ENCODE results near the gene SORL1.
"Not testable (repeated sequence)": the region's sequence is repeated elsewhere in the genome, so short reads cannot be mapped to it uniquely, and the experiment has no call there.

SORL1 gene

GRCh38 chr11:121488170-121488569, 36.1 kb downstream of the SORL1 start:
- Histone ChIP-seq H3K4me3 (no peak overlapping the region), H3K27ac (peak overlapping the region in 1 of 21 experiments; percentile 37)

GRCh38 chr11:121488641-121489040, 36.5 kb downstream of the SORL1 start:
- H3K4me3 ChIP-seq, result no peak overlapping the region
- H3K27ac ChIP-seq, result peak overlapping the region in 1 of 21 experiments; percentile 37

GRCh38 chr11:121489823-121490222, 37.7 kb downstream of the SORL1 start:
- Histone ChIP-seq H3K27ac (no peak overlapping the region), H3K4me3 (no peak overlapping the region)

GRCh38 chr11:121494355-121495099, 42.4 kb downstream of the SORL1 start:
- H3K4me3 ChIP-seq, result no peak overlapping the region
- peak overlapping the region in 2 of 21 experiments; percentile 15 to 32 for H3K27ac ChIP-seq

- no peak overlapping the region for H3K27ac ChIP-seq
- H3K4me3 ChIP-seq, result no peak overlapping the region
These were observed 45.3 kb downstream of the SORL1 start for GRCh38 chr11:121497176-121497998.

GRCh38 chr11:121499405-121499804, 47.3 kb downstream of the SORL1 start:
- Histone ChIP-seq H3K27ac (no peak overlapping the region), H3K4me3 (no peak overlapping the region)

GRCh38 chr11:121500275-121500674, 48.2 kb downstream of the SORL1 start:
- H3K27ac ChIP-seq, result no peak overlapping the region
- H3K4me3 ChIP-seq, result no peak overlapping the region

GRCh38 chr11:121500717-121501116, 48.6 kb downstream of the SORL1 start:
- H3K27ac ChIP-seq, result no peak overlapping the region
- no peak overlapping the region for H3K4me3 ChIP-seq

- Histone ChIP-seq H3K4me3 (no peak overlapping the region), H3K27ac (no peak overlapping the region)
These were observed 50.9 kb downstream of the SORL1 start for GRCh38 chr11:121503051-121503450.

- not testable (repeated sequence) for H3K4me3 ChIP-seq, H3K27ac ChIP-seq
These were observed 54.1 kb downstream of the SORL1 start for GRCh38 chr11:121506237-121506636.

- H3K4me3 ChIP-seq, result no peak overlapping the region
- H3K27ac ChIP-seq, result no peak overlapping the region
These were observed 56.3 kb downstream of the SORL1 start for GRCh38 chr11:121508449-121508848.

GRCh38 chr11:121510438-121510837, 58.3 kb downstream of the SORL1 start:
- Histone ChIP-seq H3K27ac (no peak overlapping the region), H3K4me3 (no peak overlapping the region)

- Histone ChIP-seq H3K4me3 (no peak overlapping the region), H3K27ac (no peak overlapping the region)
These were observed 60.7 kb downstream of the SORL1 start for GRCh38 chr11:121512468-121513465.

GRCh38 chr11:121513807-121514206, 61.7 kb downstream of the SORL1 start:
- H3K4me3 ChIP-seq, result no peak overlapping the region
- H3K27ac ChIP-seq, result no peak overlapping the region

GRCh38 chr11:121514432-121515334, 62.6 kb downstream of the SORL1 start:
- no peak overlapping the region for H3K27ac ChIP-seq
- H3K4me3 ChIP-seq, result no peak overlapping the region

GRCh38 chr11:121515335-121515671, 63.2 kb downstream of the SORL1 start:
- H3K4me3 ChIP-seq, result no peak overlapping the region
- H3K27ac ChIP-seq, result no peak overlapping the region

GRCh38 chr11:121517996-121518395, 65.9 kb downstream of the SORL1 start:
- no peak overlapping the region for H3K27ac ChIP-seq

GRCh38 chr11:121520243-121521144, 68.4 kb downstream of the SORL1 start:
- no peak overlapping the region for H3K4me3 ChIP-seq
- H3K27ac ChIP-seq, result no peak overlapping the region

More at GRCh38 chr11:121517996-121518395, 65.9 kb downstream of the SORL1 start:
- no peak overlapping the region for H3K4me3 ChIP-seq

Data from skin epidermis (tissue), 12 donors.